Neural crest cell (in vitro differentiated cells): ENCODE results near the gene IGF2. TPM values are rescaled to one million over a fixed set of nuclear protein-coding genes. Genes with fewer than 3 reads are reported as not detected.

ENCODE experiments used
- DNase-seq: peaks from one replicate; pipeline ENCODE4 v3.0.0; 2021; ENCODE audit warnings: low read depth, mixed read lengths, low spot score
- H3K27ac Mint-ChIP-seq: one replicate; pipeline ENCODE4 v1.8.0; 2021; ENCODE audit warnings: mild to moderate bottlenecking, mixed read lengths; ENCODE audit not compliant: unreplicated experiment
- H3K27me3 Mint-ChIP-seq: 2 replicates; pipeline ENCODE4 v1.8.0; 2021; ENCODE audit warnings: low read depth, mild to moderate bottlenecking, mixed read lengths
- H3K36me3 Mint-ChIP-seq: 2 replicates; pipeline ENCODE4 v1.8.0; 2021; ENCODE audit warnings: low read depth, mild to moderate bottlenecking, mixed read lengths
- H3K4me1 Mint-ChIP-seq: 2 replicates; pipeline ENCODE4 v1.8.0; 2021; ENCODE audit warnings: mixed read lengths
- H3K4me3 Mint-ChIP-seq: one replicate; pipeline ENCODE4 v1.8.0; 2021; ENCODE audit warnings: mild to moderate bottlenecking, mixed read lengths
- H3K9me3 Mint-ChIP-seq: 2 replicates; pipeline ENCODE4 v1.8.0; 2021; ENCODE audit warnings: mixed read lengths
- CTCF ChIP-seq: fragments of 200-600 bp; sonication (generic); conservative IDR thresholded peaks from 2 replicates; pipeline ENCODE4 v1.5.0; 2021; ENCODE audit warnings: antibody characterized with exemption, mild to moderate bottlenecking
- total RNA-seq: library from RNA; stranded (reverse); gene quantifications from 2 replicates; pipeline ENCODE4 v1.2.1, GENCODE V29; 2021

Gene IGF2
- total RNA-seq, 1 donor from 2014 or later = 20.1 TPM

DNA sequence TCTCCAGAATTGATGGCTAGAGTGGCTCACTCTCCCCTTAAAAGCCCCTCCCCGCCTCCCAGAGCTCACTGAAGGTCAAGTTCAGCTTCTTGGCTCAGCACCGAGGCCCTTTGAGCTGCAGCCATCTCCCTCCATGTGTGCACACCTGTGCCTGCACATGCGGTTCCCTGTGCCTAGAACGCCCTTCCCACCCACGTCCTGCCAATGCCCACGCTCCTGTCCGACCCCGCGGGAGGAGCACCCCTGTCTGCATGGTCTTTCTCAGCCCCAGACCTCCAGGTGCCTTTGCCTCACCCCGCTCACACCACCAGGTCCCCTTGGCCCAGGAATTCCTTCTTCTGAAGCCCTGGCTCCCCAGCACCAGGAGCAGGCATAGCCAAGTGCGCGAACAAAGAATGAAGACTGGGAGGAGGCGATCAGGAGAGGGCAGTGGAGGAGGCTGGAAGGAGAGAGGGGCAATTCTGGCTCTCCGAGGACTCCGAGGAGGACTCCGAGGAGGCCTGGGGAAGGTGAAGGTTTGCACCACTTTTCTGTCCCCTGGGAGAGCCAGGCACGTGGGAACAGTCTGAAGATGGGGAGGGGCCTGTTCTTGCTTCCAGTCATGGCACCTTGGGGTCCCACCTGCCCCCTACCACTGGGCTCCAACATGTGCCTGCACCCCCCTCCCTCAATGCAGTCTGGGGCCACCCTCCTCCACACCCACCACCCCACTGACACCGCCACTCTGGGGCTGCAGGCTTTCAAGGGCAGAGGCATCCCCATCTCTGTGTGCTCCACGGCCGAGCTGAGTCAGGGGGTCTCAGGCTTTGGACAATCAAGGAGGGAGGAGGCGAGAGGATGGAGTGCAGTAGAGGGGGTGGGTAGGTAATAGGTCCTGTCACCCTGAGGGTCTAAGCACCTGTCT lies 17.7 kb downstream of the IGF2 start:
- Mint-ChIP-seq H3K27ac (peak overlapping the region; percentile 12), H3K4me1 (no peaks in the 10 kb centered on the region), H3K9me3 (peaks cover 19% of the 10 kb centered on the region), H3K27me3 (peaks cover 25% of the 10 kb centered on the region), H3K4me3 (no peak overlapping the region), H3K36me3 (peaks cover 2% of the 10 kb centered on the region)
- DNase-seq = no peak
- no peak for TF ChIP-seq CTCF

DNA sequence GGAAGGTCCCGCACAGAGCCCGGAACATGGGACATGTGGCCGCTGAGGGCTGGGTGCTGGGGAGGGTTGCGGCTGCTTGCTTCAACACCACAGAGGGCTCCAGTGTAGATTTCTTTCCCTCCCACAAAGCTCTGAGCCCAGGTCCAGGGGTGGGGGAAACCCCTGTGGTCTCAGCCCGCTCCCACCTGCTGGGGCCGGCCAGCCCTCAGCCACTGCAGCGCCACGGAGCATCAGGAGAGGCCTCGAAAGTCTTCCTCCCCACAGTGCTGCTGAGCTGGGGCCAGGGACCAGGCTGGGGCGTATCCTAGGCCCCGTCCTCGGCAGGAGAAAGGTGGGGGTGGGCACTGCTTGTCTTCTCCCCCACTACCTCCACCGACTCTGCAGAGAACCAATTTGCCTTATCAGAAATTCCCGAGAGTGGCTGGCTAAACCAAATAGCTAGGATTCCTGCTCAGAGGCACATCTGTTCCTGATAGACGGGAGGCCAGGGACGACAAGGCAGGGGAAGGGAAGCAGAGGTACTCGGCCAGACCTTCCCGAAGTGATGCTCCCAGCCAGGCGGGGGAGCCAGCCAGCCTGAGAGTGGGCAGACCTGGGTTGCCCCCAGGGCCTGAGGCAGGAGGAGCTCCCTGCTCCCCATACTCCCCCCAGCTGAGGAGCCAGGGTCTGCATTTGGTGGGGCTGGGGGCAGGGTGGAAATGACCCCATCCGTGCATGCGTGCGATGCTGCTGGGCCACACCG lies 18.7 kb downstream of the IGF2 start:
- DNase-seq = no peak
- H3K36me3 Mint-ChIP-seq = peaks cover 6% of the 10 kb centered on the region
- H3K9me3 Mint-ChIP-seq = peaks cover 22% of the 10 kb centered on the region

DNA sequence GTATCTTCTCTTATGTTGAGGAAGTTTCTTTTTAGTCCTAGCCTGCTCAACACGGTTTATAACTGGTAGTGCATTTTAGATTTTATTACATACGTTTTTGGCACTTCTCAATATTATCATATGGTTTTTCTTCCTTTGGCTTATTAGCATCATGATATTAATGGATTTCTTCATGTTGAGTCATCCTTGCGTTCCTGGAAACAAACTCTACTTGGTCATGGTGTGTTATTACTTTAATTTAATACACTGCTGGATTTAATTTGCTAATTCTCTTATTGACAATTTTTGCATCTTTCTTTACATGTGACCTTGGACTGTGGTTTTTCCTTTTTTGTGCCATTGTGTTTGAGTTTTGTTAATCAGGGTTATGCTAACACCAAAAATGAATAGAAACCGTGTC lies 20.5 kb downstream of the IGF2 start:
- TF ChIP-seq CTCF = no peak
- H3K4me3 Mint-ChIP-seq = no peak overlapping the region
- H3K36me3 Mint-ChIP-seq = peaks cover 6% of the 10 kb centered on the region
- no peak overlapping the region for H3K27ac Mint-ChIP-seq
- peaks cover 30% of the 10 kb centered on the region for H3K27me3 Mint-ChIP-seq
- H3K4me1 Mint-ChIP-seq = no peaks in the 10 kb centered on the region
- H3K9me3 Mint-ChIP-seq = peaks cover 19% of the 10 kb centered on the region
- no peak for DNase-seq

More for the DNA sequence above, 18.7 kb downstream of the IGF2 start:
- peaks cover 30% of the 10 kb centered on the region for H3K27me3 Mint-ChIP-seq
- H3K27ac Mint-ChIP-seq = no peak overlapping the region
- no peak overlapping the region for H3K4me3 Mint-ChIP-seq
- TF ChIP-seq CTCF = no peak
- no peaks in the 10 kb centered on the region for H3K4me1 Mint-ChIP-seq

GRCh38 chr11:2116680-2117079 lies 22.5 kb downstream of the IGF2 start:
- H3K27ac Mint-ChIP-seq = no peak overlapping the region
- H3K4me1 Mint-ChIP-seq = no peaks in the 10 kb centered on the region
- DNase-seq = no peak
- peaks cover 30% of the 10 kb centered on the region for H3K27me3 Mint-ChIP-seq
- no peak for TF ChIP-seq CTCF
- peaks cover 6% of the 10 kb centered on the region for H3K36me3 Mint-ChIP-seq
- peaks cover 19% of the 10 kb centered on the region for H3K9me3 Mint-ChIP-seq
- H3K4me3 Mint-ChIP-seq = no peak overlapping the region

DNA sequence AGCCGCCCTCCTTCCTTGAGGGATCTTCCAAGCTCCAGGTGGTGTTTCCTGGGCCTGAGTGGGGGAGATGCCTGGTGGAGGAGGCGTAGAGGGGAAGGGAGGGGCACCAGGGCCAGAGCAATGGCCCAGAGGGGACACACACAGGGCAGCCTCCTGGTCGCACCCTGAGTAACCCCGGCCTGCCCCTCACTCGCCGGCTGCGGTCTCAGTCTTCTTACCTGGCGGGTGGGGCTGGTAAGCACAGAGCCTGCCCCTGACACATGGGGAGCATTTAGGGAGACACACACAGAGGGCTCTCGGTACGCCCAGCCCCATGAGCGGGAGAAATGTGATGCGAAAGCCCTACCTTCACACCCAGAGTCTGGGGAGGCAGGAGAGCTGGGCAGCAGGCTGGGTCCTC lies 23.9 kb downstream of the IGF2 start:
- Mint-ChIP-seq H3K27ac (no peak overlapping the region), H3K4me3 (no peak overlapping the region), H3K36me3 (peaks cover 6% of the 10 kb centered on the region), H3K9me3 (peaks cover 19% of the 10 kb centered on the region), H3K27me3 (peaks cover 26% of the 10 kb centered on the region), H3K4me1 (no peaks in the 10 kb centered on the region)
- no peak for DNase-seq
- no peak for TF ChIP-seq CTCF
